Right cardiac atrium (tissue), 5 donors: Measurements from ENCODE around the gene FAM174B. TPM values are rescaled to one million over a fixed set of nuclear protein-coding genes. Genes with fewer than 3 reads are reported as not detected.

Experiments
- ATAC-seq, 2 donors: fragments of 200-7000 bp; cut with Tn5 transposase; one replicate each; pipeline versions ENCODE4 v1.8.0 to v1.9.1; 2020; ENCODE audit warnings: moderate library complexity in 2 of 2, mild to moderate bottlenecking in 1 of 2
- DNase-seq, 3 donors: peaks; one replicate each; pipeline ENCODE4 v3.0.0-alpha.2; 2020
- H3K27ac ChIP-seq: one replicate; pipeline ENCODE4 v1.5.1; 2013; ENCODE audit warnings: mild to moderate bottlenecking, low read length, control low read depth, moderate library complexity
- H3K27me3 ChIP-seq: one replicate; pipeline ENCODE4 v1.6.1; 2013; ENCODE audit not compliant: control insufficient read depth, insufficient read depth
- H3K4me1 ChIP-seq: one replicate; pipeline ENCODE4 v1.6.1; 2013; ENCODE audit warnings: low read length; ENCODE audit not compliant: control insufficient read depth, insufficient read depth
- H3K4me3 ChIP-seq: one replicate; pipeline ENCODE4 v1.5.1; 2013; ENCODE audit warnings: low read length, control low read depth
- H3K9me3 ChIP-seq: one replicate; pipeline ENCODE4 v1.6.1; 2013; ENCODE audit warnings: low read length; ENCODE audit not compliant: control insufficient read depth
- WGBS: extraction: QIAGEN DNeasy Blood & Tissue Kit; methylation state at CpG from one replicate; pipeline ENCODE4 v1.1.7; 2013; 5-methylcytosine and 5-hydroxymethylcytosine counted together
- intact Hi-C, 4 donors: fragments of 100-400 bp; cut with DNase I; formaldehyde crosslinking; loops; one replicate each; pipeline versions ENCODE4 v1.11.0 to v1.14.0; 2022 to 2023
- polyA plus RNA-seq: library from polyadenylated mRNA; stranded (reverse); fragments of 200-250 nt; gene quantifications from one replicate; pipeline ENCODE4 v1.2.3, GENCODE V29; 2013
- total RNA-seq, 4 donors: library from RNA; stranded (reverse); fragmentation: NEBNext Ultra II Directional; extraction: Animal tissue kit (Norgen Biotek cat#: 25700); gene quantifications; one replicate each; pipeline ENCODE4 v1.2.1, GENCODE V29; 2021
- donor health status: healthy with polysubstance abuse.
- donor health status: DM: no; HTN: yes; CAD: no.
- donor health status: DM: no; HTN: no; CAD: no.
- donor health status: DM: no; HTN: yes; CAD: no; lungs with severe emphysema.
- donor health status: DM: yes; HTN: yes; CAD: no.

Gene FAM174B
- total and polyA plus RNA-seq, 5 donors = 6.7 to 13.2 (median 9.5) TPM

GRCh38 chr15:92676561-92676960, 21.0 kb upstream of the FAM174B start:
- H3K4me3 ChIP-seq = no peak overlapping the region
- WGBS = 97% methylated on average over 2 of the region's 2 CpGs
- H3K27ac ChIP-seq = no peak overlapping the region
- DNase-seq = no peak
- no peaks in the 10 kb centered on the region for H3K27me3 ChIP-seq
- H3K9me3 ChIP-seq = no peaks in the 10 kb centered on the region
- ATAC-seq = no peak
- H3K4me1 ChIP-seq = no peaks in the 10 kb centered on the region
- intact Hi-C loops = no loop called here

DNA sequence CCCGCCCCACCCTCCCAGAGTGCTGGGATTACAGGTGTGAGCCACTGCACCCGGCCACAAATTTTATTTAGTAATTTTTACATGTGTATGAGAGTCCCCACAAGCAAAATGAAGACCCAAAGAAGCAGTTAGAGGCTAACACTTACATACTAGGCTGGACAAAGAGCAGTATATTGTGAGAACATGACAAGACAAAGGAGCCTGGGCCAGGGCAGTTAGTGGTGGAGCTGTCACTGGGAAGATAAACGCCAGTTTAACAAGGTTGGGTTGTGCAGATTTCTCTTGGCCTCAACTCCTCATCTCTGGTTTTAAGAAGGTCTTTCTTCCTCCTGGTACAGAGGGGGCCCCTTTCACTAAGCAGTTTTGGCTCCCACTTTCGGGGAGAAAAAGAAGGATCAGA, 19.9 kb upstream of the FAM174B start:
- no peaks in the 10 kb centered on the region for H3K9me3 ChIP-seq
- DNase-seq (no peak), ATAC-seq (no peak)
- H3K27ac ChIP-seq = no peak overlapping the region
- 92% methylated on average over 4 of the region's 4 CpGs for WGBS
- H3K27me3 ChIP-seq = no peaks in the 10 kb centered on the region
- intact Hi-C loops = no loop called here
- no peak overlapping the region for H3K4me3 ChIP-seq
- H3K4me1 ChIP-seq = no peaks in the 10 kb centered on the region

- Histone ChIP-seq H3K4me3 (no peak overlapping the region), H3K9me3 (no peaks in the 10 kb centered on the region), H3K27me3 (no peaks in the 10 kb centered on the region), H3K27ac (no peak overlapping the region), H3K4me1 (no peaks in the 10 kb centered on the region)
- intact Hi-C loops = no loop called here
- DNase-seq = no peak
- no peak for ATAC-seq
- 95% methylated on average over 6 of the region's 6 CpGs for WGBS
These were observed 18.8 kb upstream of the FAM174B start for GRCh38 chr15:92674347-92674746.

DNA sequence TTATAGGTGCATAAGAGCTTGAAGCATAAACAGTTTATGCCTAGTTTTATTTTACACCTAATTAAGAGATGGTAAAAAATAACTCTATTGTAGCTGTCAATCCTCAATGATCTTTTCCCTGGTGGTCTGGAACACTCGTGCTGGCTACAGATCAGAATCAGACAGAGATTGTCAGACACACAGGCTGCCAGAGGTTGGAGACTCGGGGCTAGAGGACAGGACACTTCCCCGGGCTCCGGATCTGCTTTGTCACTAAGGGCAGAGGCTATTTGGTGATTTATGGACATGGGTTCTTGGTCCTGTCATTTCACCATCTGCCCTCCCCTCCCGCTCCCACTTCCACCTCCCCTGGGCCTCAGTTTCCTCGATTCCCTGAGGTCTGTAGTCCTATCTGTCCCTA, 16.5 kb upstream of the FAM174B start:
- H3K4me1 ChIP-seq = peaks cover 9% of the 10 kb centered on the region
- DNase-seq (no peak), ATAC-seq (no peak)
- no peak overlapping the region for H3K27ac ChIP-seq
- no peaks in the 10 kb centered on the region for H3K27me3 ChIP-seq
- no peak overlapping the region for H3K4me3 ChIP-seq
- intact Hi-C loops = no loop called here
- WGBS = 60% methylated on average over 6 of the region's 6 CpGs
- H3K9me3 ChIP-seq = no peaks in the 10 kb centered on the region

- Histone ChIP-seq H3K9me3 (no peaks in the 10 kb centered on the region), H3K27ac (no peak overlapping the region), H3K27me3 (no peaks in the 10 kb centered on the region), H3K4me1 (peaks cover 10% of the 10 kb centered on the region), H3K4me3 (no peak overlapping the region)
- DNase-seq (no peak), ATAC-seq (no peak)
- intact Hi-C loops = no loop called here
- WGBS = 90% methylated on average over 3 of the region's 3 CpGs
These were observed 15.8 kb upstream of the FAM174B start for GRCh38 chr15:92671406-92671805.

DNA sequence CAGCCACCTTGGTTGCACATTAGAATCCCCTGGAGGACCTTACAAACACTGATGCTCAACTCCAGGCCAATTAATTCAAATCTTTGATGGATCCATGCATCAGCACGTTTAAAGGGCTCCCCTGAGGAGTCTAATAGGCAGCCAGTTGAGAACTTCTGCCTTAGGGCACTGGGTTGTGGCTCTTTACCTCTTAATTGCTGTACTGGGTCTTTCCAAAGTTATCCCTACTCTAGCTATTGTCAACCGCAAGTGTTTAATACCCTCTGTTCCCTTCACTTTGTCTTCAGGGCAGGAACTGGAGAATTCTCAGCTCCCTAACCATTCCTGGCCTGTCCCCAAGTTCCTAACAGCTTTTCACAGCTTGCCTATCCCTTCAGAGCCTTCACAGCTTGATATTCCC, 15.0 kb upstream of the FAM174B start:
- DNase-seq (no peak), ATAC-seq (no peak)
- Histone ChIP-seq H3K27ac (no peak overlapping the region), H3K27me3 (no peaks in the 10 kb centered on the region), H3K9me3 (no peaks in the 10 kb centered on the region), H3K4me1 (peaks cover 12% of the 10 kb centered on the region), H3K4me3 (no peak overlapping the region)
- intact Hi-C loops = no loop called here
- WGBS = 76% methylated on average over 2 of the region's 2 CpGs

DNA sequence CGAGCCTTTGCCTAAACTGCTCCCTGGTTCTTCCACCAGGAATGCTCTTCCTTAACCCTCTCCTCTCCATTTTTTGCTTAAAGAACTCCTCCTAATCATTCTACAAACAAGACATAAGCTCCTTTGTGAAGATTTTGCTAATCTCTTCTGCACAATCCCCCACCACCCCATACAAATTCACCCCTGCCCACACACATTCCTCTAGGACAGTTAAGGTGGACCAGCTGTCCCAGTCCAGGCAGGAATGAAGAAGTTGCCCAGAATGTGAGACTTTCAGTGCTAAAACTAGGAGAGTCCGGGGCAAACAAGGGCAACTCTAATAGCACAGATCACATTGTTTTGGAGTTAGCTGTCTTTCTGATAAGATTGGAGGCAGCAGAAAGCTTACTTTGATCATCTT, 13.9 kb upstream of the FAM174B start:
- no peak overlapping the region for H3K27ac ChIP-seq
- WGBS = 70% methylated on average over 2 of the region's 2 CpGs
- intact Hi-C loops = no loop called here
- no peak for ATAC-seq
- no peaks in the 10 kb centered on the region for H3K27me3 ChIP-seq
- peaks cover 16% of the 10 kb centered on the region for H3K4me1 ChIP-seq
- H3K4me3 ChIP-seq = no peak overlapping the region
- no peak for DNase-seq
- no peaks in the 10 kb centered on the region for H3K9me3 ChIP-seq

GRCh38 chr15:92668620-92669019, 13.0 kb upstream of the FAM174B start:
- WGBS = 81% methylated on average over 3 of the region's 3 CpGs
- intact Hi-C loops = no loop called here
- H3K27ac ChIP-seq = no peak overlapping the region
- no peak overlapping the region for H3K4me3 ChIP-seq
- DNase-seq = no peak
- H3K27me3 ChIP-seq = no peaks in the 10 kb centered on the region
- H3K9me3 ChIP-seq = no peaks in the 10 kb centered on the region
- ATAC-seq = no peak
- peaks cover 19% of the 10 kb centered on the region for H3K4me1 ChIP-seq

DNA sequence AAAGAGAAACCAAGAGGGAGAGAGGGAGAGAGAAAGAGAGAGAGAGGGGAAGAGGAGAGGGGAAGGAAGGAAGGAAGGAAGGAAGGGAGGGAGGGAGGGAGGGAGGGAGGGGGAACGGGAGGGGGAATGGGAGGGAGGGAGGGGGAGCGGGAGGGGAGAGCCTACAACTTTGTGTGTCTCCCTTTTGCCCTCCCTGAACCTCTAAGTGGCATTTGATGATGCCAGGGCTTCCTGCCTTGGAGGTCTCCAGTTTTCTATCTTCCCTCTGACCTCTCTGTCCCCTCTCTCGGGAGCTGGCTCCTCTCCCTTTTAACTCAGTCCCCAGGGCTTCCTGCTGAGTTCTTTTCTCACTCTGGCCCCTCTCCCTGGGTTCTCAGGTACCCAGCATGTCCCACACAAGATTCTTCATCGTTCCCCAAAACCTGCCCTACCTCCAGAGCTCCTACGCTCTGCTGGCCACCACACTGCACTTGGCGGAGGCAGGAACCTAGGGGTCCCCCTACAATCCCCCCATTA, 12.5 kb upstream of the FAM174B start:
- DNase-seq = no peak
- H3K4me1 ChIP-seq = peaks cover 19% of the 10 kb centered on the region
- no peak overlapping the region for H3K27ac ChIP-seq
- H3K4me3 ChIP-seq = no peak overlapping the region
- intact Hi-C loops = no loop called here
- no peak for ATAC-seq
- H3K9me3 ChIP-seq = no peaks in the 10 kb centered on the region
- WGBS = 49% methylated on average over 6 of the region's 6 CpGs
- no peaks in the 10 kb centered on the region for H3K27me3 ChIP-seq

DNA sequence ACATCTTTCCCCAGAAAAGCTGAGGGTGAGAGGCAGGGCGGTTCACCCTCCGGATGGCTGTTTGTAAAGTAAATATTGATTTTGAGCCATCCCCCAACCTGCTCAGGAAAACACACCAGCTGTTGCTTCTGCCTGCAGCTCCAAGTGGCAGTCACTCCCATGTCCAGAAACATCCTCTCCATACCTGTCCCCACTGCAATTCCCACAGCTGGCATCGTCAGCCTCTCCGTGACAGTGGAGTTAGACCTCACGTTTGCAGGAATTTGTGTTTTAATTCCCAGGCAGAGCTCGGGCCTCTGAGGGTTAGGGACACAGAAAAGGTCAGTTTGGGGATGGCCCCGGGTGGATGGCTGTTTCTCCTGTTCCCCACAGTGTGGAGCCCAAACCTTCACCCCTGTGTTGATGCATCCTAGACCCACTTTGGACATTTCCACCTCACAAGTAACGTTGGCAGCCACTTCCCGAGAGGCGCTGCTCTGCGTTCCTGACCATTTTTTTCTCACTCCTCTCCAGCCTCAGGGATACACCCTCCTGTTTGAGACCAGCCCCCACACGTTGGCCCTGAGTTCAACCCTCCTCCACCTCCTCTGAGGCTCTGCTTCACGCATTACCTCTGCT, 11.8 kb upstream of the FAM174B start:
- DNase-seq (peak in 1 of 3 donors; percentile 40), ATAC-seq (peak; percentile 9 to 30)
- Histone ChIP-seq H3K27me3 (no peaks in the 10 kb centered on the region), H3K4me3 (no peak overlapping the region), H3K27ac (peak overlapping the region; percentile 65), H3K9me3 (no peaks in the 10 kb centered on the region), H3K4me1 (peaks cover 19% of the 10 kb centered on the region)
- WGBS = 28% methylated on average over 13 of the region's 13 CpGs
- intact Hi-C loops = no loop called here

DNA sequence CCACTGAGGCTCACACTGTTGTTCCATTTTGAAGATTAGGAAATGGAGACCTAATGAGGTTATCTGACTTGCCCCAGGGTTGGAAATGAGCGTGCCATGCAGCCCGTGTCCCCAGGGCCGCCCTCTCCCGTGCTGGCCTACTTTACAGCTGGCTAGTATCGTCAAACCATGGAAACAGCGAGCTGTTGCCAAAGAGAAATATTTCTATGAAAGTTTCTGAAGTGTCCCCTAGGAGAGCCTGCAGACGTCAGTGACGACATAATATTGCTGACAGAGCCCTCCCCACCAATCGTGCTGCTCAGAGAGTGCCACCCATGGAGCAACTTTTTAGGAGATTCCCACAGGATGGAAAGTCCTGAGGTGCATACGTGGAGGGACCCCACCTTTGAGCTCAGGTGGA, 11.2 kb upstream of the FAM174B start:
- Histone ChIP-seq H3K27me3 (no peaks in the 10 kb centered on the region), H3K4me1 (peaks cover 19% of the 10 kb centered on the region), H3K4me3 (no peak overlapping the region), H3K9me3 (no peaks in the 10 kb centered on the region), H3K27ac (peak overlapping the region; percentile 65)
- ATAC-seq (peak; percentile 87 to 92), DNase-seq (peak; percentile 78 to 89 (median 89))
- WGBS = 24% methylated on average over 10 of the region's 10 CpGs
- intact Hi-C loops = no loop called here

DNA sequence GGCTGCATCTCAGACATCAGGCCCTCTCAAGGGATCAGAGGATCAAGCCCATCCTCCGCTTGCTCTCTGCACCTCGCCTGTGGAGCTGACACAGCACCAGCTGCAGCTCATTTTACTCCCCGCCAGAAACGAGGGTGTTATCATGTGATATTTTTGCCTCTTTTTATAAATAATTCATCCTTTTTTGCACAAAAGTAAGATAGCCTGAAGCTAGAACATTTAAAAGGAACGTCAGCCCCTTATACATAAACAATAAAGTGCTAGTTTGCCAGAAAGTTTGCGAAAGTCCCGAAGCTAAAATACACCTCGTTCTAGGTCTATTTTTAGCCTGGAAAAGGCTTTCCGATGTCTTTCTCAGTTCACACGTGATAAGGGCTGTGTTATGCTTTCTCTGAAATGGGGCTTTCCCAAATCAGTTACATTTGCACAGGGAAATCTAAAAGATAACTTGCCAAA, 9.6 kb upstream of the FAM174B start:
- H3K27ac ChIP-seq = peak overlapping the region; percentile 75
- WGBS = 6% methylated on average over 10 of the region's 10 CpGs

More for the DNA sequence above, 9.6 kb upstream of the FAM174B start:
- no peaks in the 10 kb centered on the region for H3K9me3 ChIP-seq
- intact Hi-C loops = no loop called here
- no peaks in the 10 kb centered on the region for H3K27me3 ChIP-seq
- peak overlapping the region; percentile 7 for H3K4me3 ChIP-seq
- peaks cover 19% of the 10 kb centered on the region for H3K4me1 ChIP-seq
- DNase-seq = no peak
- ATAC-seq = peak; percentile 54 to 57
